Gastroesophageal sphincter (tissue), 3 donors: ENCODE measurements around the gene PRELP.

Experiments used
- POLR2A ChIP-seq, 2 donors: fragments of 450-650 bp; IDR thresholded peaks; one replicate each; pipeline ENCODE4 v1.6.1; 2017; ENCODE audit warnings: antibody characterized with exemption in 2 of 2, mild to moderate bottlenecking in 2 of 2, moderate library complexity in 1 of 2
- POLR2AphosphoS5 ChIP-seq: sonication (generic); formaldehyde crosslinking; IDR thresholded peaks from one replicate; pipeline ENCODE4 v1.6.1; 2017; ENCODE audit warnings: antibody characterized with exemption
- TF ChIP-seq, protein P1 (sequence below), 4 experiments: fragments of 200-600 bp in 2 of 4; fragments of 450-650 bp in 2 of 4; sonication (generic) in 1 of 4; IDR thresholded peaks; one replicate each; pipeline ENCODE4 v1.5.1; 2017 to 2019; ENCODE audit warnings: antibody characterized with exemption in 4 of 4, mild to moderate bottlenecking in 2 of 4, moderate library complexity in 2 of 4

DNA sequence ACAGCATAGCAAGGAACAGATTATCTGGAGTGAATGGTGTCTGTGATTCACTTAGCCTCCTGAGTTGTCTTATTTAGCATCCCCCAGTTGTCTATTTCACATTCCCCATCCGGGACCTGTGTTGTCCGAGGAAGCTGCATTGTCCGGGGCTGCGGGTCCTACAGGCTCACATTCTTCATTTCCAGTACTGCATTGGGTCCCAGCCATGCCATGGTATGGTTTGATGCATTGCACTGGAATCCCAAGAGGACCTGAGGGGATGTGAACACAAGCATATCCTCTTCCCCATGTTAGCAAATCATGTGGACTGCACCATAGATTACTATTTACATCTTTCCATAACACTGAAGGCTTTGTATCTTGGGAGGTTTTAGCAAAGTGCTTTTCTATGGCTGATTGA lies 48.2 kb upstream of the PRELP start:
- TF ChIP-seq POLR2A (IDR thresholded peaks at IDR 0.05) (no peak), POLR2AphosphoS5 (no peak)
- TF ChIP-seq, protein P1, sequence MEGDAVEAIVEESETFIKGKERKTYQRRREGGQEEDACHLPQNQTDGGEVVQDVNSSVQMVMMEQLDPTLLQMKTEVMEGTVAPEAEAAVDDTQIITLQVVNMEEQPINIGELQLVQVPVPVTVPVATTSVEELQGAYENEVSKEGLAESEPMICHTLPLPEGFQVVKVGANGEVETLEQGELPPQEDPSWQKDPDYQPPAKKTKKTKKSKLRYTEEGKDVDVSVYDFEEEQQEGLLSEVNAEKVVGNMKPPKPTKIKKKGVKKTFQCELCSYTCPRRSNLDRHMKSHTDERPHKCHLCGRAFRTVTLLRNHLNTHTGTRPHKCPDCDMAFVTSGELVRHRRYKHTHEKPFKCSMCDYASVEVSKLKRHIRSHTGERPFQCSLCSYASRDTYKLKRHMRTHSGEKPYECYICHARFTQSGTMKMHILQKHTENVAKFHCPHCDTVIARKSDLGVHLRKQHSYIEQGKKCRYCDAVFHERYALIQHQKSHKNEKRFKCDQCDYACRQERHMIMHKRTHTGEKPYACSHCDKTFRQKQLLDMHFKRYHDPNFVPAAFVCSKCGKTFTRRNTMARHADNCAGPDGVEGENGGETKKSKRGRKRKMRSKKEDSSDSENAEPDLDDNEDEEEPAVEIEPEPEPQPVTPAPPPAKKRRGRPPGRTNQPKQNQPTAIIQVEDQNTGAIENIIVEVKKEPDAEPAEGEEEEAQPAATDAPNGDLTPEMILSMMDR (IDR thresholded peaks at IDR 0.05) = no peak
